ENCODE measurements around the gene RGS9. TPM values are rescaled to one million over a fixed set of nuclear protein-coding genes. Genes with fewer than 3 reads are reported as not detected.

The RGS9 gene
- total and polyA plus RNA-seq, 10 of the 15 experiments (the other 5 are each of a cell fraction or from before 2014, with no cell fraction given), result 1.1 to 10.6 (median 5.6) TPM

DNA sequence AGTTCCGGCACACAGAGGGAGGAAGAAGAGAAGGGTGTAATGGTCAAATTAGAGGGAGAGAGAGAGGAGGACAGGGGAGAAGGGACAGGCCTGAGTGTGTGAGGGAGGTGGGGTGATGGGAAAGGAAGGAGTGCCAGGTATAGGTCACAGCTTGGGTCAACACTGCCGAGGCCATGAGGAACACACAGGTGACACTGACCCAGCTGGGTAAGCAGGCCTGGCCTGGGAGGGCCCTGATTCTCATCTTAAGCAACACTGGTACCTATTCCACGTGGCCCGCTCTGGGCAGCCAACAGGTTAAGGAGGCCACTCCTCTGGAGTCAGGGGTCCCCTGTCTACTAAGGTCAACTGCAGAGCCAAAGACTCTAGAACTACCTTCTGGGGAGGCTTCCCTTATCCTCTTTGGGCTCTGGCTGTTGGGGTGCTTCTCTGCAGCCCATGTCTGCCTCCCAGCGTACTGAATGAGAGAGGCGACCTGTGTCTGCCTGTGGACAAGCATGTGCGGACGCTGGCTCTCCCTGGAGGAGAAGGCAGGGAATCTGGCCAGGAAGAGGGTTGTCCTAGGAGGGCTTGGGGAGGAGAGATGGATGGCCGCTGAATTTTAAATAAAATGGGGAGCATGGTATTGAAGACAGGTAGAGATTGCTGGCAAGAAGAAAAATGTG lies 57.6 kb downstream of the RGS9 start:
- no peak for DNase-seq (ENCODE audit: low read depth, low spot score)
- Histone ChIP-seq H3K27me3 (replicated peaks in 1 of 2; ENCODE audit: control insufficient read depth in 2 of 2, insufficient read depth in 2 of 2, low read length in 1 of 2) (no peaks in the 10 kb centered on the region), H3K9ac (ENCODE audit: control insufficient read depth, insufficient read depth, low read length) (no peak overlapping the region), H2AFZ (ENCODE audit: control insufficient read depth, low read depth, low read length) (no peak overlapping the region), H3K4me2 (ENCODE audit: control insufficient read depth, insufficient read depth) (no peak overlapping the region), H3K9me3 (replicated peaks; ENCODE audit: control insufficient read depth, insufficient read depth, low read length) (no peaks in the 10 kb centered on the region), H3K36me3 (ENCODE audit: control insufficient read depth in 2 of 2, insufficient read depth in 2 of 2, low read length in 1 of 2) (no peaks in the 10 kb centered on the region), H3K27ac (ENCODE audit: control insufficient read depth, insufficient read depth) (no peak overlapping the region), H3K79me2 (ENCODE audit: control insufficient read depth, insufficient read depth, low read length) (no peaks in the 10 kb centered on the region), H3K4me3 (no peak overlapping the region), H3K4me1 (ENCODE audit: control insufficient read depth, insufficient read depth, low read length) (peaks cover 3% of the 10 kb centered on the region; the same call in 1 of the 2 replicates), H4K20me1 (ENCODE audit: control insufficient read depth, insufficient read depth) (no peaks in the 10 kb centered on the region)
- ChIA-PET RAD21 (ENCODE audit: unreplicated experiment) (interaction anchor here (1.6 kb wide), 1 partner anchor 8 kb away, joined by 3 read pairs; no protein-coding TSS in a partner anchor), POLR2A (no interaction called here), SMC1A (ENCODE audit: uncharacterized antibody, unreplicated experiment) (interaction anchor here (1.4 to 3.6 kb wide), 3 partner anchors 13 to 16 kb away, joined by 3 to 19 read pairs (median 14); no protein-coding TSS in a partner anchor), CTCF (interaction anchor here (0.6 to 1.5 kb wide), 3 partner anchors 9 to 94 kb away, joined by 3 read pairs; no protein-coding TSS in a partner anchor)
- FAIRE-seq, result no peak
- intact Hi-C loops (cut with micrococcal nuclease; ENCODE audit: unreplicated experiment) (loop anchor here (5.0 kb wide), 2 partner anchors 73 to 218 kb away; no protein-coding TSS in a partner anchor), in situ Hi-C loops (cut with MboI) (no loop called here)
- TF ChIP-seq POLR2AphosphoS2 (IDR thresholded peaks at IDR 0.05; ENCODE audit: low read depth, low read length), result no peak
- TF ChIP-seq NFIC (IDR thresholded peaks at IDR 0.05; ENCODE audit: low read depth, low read length), result no peak
- no peak for TF ChIP-seq RAD21 (IDR thresholded peaks at IDR 0.05; ENCODE audit: insufficient read depth, low read depth, low read length)
- TF ChIP-seq, protein P1, sequence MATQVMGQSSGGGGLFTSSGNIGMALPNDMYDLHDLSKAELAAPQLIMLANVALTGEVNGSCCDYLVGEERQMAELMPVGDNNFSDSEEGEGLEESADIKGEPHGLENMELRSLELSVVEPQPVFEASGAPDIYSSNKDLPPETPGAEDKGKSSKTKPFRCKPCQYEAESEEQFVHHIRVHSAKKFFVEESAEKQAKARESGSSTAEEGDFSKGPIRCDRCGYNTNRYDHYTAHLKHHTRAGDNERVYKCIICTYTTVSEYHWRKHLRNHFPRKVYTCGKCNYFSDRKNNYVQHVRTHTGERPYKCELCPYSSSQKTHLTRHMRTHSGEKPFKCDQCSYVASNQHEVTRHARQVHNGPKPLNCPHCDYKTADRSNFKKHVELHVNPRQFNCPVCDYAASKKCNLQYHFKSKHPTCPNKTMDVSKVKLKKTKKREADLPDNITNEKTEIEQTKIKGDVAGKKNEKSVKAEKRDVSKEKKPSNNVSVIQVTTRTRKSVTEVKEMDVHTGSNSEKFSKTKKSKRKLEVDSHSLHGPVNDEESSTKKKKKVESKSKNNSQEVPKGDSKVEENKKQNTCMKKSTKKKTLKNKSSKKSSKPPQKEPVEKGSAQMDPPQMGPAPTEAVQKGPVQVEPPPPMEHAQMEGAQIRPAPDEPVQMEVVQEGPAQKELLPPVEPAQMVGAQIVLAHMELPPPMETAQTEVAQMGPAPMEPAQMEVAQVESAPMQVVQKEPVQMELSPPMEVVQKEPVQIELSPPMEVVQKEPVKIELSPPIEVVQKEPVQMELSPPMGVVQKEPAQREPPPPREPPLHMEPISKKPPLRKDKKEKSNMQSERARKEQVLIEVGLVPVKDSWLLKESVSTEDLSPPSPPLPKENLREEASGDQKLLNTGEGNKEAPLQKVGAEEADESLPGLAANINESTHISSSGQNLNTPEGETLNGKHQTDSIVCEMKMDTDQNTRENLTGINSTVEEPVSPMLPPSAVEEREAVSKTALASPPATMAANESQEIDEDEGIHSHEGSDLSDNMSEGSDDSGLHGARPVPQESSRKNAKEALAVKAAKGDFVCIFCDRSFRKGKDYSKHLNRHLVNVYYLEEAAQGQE (IDR thresholded peaks at IDR 0.05; ENCODE audit: low read depth, low read length), result no peak
- TF ChIP-seq MEF2B (IDR thresholded peaks at IDR 0.05; ENCODE audit: partially characterized antibody, poor library complexity, severe bottlenecking), result no peak
- TF ChIP-seq ZNF207 (IDR thresholded peaks at IDR 0.05; ENCODE audit: borderline replicate concordance), result no peak
- ATAC-seq, result no peak
- 90% methylated on average over 9 of the region's 9 CpGs for WGBS (ENCODE audit: insufficient coverage, insufficient replicate concordance, low lambda C conversion rate, missing lambda C conversion rate)
- BruUV-seq (replicated peaks), result no TSS peak

Data from GM12878 (cell line).